GM12865 (cell line): ENCODE data around the gene ARID4B.

ENCODE experiments used
- DNase-seq: peaks from one replicate; pipeline ENCODE4 v3.0.0; 2010; ENCODE audit warnings: low read depth
- H3K4me3 ChIP-seq: 2 replicates; pipeline ENCODE4 v1.5.1; 2011; ENCODE audit warnings: mild to moderate bottlenecking, low read depth, low read length, control low read depth
- TF ChIP-seq, protein P1 (sequence below): IDR thresholded peaks from 2 replicates; pipeline ENCODE4 v1.5.1; 2011; ENCODE audit warnings: low read length, control low read depth, low read depth, inconsistent platforms; ENCODE audit not compliant: insufficient read depth; ENCODE audit errors: missing control alignments

The ARID4B gene

GRCh38 chr1:235124111-235124510, 203.9 kb downstream of the ARID4B start:
- H3K4me3 ChIP-seq, result no peak overlapping the region
- no peak for DNase-seq
- TF ChIP-seq, protein P1, sequence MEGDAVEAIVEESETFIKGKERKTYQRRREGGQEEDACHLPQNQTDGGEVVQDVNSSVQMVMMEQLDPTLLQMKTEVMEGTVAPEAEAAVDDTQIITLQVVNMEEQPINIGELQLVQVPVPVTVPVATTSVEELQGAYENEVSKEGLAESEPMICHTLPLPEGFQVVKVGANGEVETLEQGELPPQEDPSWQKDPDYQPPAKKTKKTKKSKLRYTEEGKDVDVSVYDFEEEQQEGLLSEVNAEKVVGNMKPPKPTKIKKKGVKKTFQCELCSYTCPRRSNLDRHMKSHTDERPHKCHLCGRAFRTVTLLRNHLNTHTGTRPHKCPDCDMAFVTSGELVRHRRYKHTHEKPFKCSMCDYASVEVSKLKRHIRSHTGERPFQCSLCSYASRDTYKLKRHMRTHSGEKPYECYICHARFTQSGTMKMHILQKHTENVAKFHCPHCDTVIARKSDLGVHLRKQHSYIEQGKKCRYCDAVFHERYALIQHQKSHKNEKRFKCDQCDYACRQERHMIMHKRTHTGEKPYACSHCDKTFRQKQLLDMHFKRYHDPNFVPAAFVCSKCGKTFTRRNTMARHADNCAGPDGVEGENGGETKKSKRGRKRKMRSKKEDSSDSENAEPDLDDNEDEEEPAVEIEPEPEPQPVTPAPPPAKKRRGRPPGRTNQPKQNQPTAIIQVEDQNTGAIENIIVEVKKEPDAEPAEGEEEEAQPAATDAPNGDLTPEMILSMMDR, result no peak

GRCh38 chr1:235122348-235122747, 205.6 kb downstream of the ARID4B start:
- no peak for DNase-seq
- H3K4me3 ChIP-seq, result no peak overlapping the region
- TF ChIP-seq, protein P1, result no peak
